ENCODE data around the gene RNF123.

Gene RNF123

DNA sequence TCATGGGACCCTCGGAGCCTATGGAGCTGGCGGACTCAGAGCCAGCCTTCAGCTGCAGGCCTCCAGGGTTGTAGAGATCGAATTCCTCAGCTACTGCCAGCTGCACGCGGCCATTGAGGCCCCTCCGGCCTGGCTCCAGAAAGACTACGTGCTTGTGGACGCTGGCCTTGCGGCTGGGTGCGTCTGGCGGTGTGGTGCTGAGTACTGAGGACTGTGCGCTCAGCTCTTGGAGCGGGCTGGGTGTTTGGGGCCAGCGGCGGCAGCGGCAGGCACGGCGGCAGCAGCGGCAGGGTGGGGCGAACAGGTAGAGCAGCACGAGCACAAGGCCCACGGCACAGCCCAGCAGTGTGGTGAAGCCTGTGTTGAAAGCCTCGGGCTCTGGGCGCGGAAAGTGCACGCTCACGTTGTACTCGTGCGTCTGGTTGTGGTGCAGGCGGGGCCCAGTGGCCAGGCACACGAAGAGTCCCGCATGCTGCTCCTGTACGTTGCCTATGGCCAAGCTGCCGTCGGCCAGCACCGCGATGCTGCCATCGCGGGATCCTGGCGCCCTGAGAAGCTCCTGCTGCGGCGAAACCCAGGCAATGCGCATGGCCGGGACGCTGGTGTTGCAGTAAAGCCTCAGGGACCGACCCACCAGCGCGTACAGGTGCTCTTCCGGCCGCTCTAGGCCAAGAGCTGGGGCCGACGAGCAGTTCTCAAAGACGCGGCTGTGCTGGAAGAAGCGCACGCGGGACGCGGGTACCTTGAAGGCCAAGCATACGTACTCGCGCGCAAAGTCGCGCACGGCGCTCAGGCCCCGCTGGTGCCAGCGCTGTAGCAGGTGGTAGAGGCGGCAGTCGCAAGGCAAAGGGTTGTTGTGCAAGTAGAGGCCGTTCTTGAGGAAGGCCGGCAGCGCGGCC lies 28.9 kb downstream of the RNF123 start:
- H3K27me3 ChIP-seq (ENCODE audit: insufficient read depth, low read depth): no peaks in the 10 kb centered on the region
- no peak overlapping the region for H3K4me2 ChIP-seq
- no peaks in the 10 kb centered on the region for H4K20me1 ChIP-seq (ENCODE audit: insufficient read depth)
- H3K9ac ChIP-seq: no peak overlapping the region
- no peaks in the 10 kb centered on the region for H3K36me3 ChIP-seq (ENCODE audit: insufficient read depth)
- no peak overlapping the region for H2AFZ ChIP-seq (ENCODE audit: low read depth)
- no peak overlapping the region for H3K4me3 ChIP-seq (IDR thresholded peaks at IDR 0.05; ENCODE audit: insufficient read depth, low read depth, low read length)
- TF ChIP-seq, protein P1, sequence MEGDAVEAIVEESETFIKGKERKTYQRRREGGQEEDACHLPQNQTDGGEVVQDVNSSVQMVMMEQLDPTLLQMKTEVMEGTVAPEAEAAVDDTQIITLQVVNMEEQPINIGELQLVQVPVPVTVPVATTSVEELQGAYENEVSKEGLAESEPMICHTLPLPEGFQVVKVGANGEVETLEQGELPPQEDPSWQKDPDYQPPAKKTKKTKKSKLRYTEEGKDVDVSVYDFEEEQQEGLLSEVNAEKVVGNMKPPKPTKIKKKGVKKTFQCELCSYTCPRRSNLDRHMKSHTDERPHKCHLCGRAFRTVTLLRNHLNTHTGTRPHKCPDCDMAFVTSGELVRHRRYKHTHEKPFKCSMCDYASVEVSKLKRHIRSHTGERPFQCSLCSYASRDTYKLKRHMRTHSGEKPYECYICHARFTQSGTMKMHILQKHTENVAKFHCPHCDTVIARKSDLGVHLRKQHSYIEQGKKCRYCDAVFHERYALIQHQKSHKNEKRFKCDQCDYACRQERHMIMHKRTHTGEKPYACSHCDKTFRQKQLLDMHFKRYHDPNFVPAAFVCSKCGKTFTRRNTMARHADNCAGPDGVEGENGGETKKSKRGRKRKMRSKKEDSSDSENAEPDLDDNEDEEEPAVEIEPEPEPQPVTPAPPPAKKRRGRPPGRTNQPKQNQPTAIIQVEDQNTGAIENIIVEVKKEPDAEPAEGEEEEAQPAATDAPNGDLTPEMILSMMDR (conservative IDR thresholded peaks at IDR 0.05; ENCODE audit: low read depth, low read length): no peak
- H3K79me2 ChIP-seq (ENCODE audit: insufficient read depth, low read depth): peaks cover 6% of the 10 kb centered on the region; the same call in 1 of the 2 replicates
- H3K27ac ChIP-seq: no peak overlapping the region
- peaks cover 4% of the 10 kb centered on the region for H3K4me1 ChIP-seq (ENCODE audit: low read depth, poor library complexity, severe bottlenecking)

DNA sequence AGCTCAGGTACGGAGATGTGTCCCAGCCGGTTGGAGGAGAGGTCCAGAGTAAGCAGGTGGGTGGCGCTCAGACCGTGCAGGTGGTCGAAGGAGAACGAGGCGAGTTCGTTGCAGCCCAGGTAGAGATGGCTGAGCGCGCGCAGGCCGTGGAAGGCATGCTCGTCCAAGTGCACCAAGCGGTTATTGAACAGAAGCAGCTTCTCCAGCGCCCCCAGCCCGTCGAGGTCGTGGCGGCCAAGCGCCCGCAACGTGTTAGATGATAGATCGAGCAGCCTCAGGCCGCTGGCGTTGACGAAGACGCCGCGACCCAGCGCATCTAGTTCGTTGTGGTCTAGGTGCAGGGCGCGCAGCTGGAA lies 29.5 kb downstream of the RNF123 start:
- Histone ChIP-seq H3K27me3 (ENCODE audit: insufficient read depth, low read depth) (no peaks in the 10 kb centered on the region), H3K9ac (no peak overlapping the region), H3K4me3 (IDR thresholded peaks at IDR 0.05; ENCODE audit: insufficient read depth, low read depth, low read length) (no peak overlapping the region), H3K4me1 (ENCODE audit: low read depth, poor library complexity, severe bottlenecking) (peaks cover 4% of the 10 kb centered on the region), H3K27ac (no peak overlapping the region), H2AFZ (ENCODE audit: low read depth) (no peak overlapping the region), H3K4me2 (no peak overlapping the region), H3K36me3 (ENCODE audit: insufficient read depth) (no peaks in the 10 kb centered on the region), H4K20me1 (ENCODE audit: insufficient read depth) (no peaks in the 10 kb centered on the region), H3K79me2 (ENCODE audit: insufficient read depth, low read depth) (peaks cover 9% of the 10 kb centered on the region; the same call in 1 of the 2 replicates)
- TF ChIP-seq, protein P1 (conservative IDR thresholded peaks at IDR 0.05; ENCODE audit: low read depth, low read length): no peak

DNA sequence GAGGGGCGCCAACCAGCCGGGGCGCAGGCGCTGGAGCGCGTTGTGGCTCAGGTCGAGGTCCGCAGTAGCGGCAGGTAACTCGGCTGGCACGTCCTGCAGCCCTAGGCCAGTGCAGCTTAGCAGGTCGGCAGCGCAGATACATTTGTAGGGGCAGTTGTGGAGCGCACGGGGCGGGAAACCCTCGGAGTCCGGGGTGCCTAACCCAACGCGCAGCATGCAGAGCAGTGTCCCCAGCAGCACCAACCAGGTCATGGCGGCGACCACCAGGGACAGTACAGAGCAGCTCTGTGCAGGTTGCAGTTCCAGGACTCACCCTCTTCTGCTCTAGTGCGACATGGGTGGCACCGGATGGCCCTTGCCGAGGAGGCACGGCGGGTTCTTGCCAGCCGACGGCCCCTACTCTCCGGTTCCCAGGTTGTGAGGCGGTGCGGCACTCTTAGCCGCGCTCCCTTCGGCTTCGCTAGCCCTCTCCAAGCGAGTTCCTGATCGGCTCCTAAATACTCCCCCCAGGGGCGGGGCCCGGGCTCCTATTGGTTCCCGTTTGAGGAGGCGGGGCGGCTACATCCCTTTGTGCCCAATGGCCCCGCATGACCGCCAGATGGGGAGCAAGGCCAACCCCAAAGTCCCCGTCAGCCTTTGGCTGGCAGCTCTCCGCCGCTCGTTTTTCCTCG lies 30.0 kb downstream of the RNF123 start, which contains the start of gene AMIGO3:
Gene AMIGO3, minus strand, starts transcription at position 471 of the 671 bp plus-strand sequence. Its CDS starts 219 bp downstream, at position 252.
- H4K20me1 ChIP-seq (ENCODE audit: insufficient read depth): no peaks in the 10 kb centered on the region
- peaks cover 6% of the 10 kb centered on the region for H3K4me1 ChIP-seq (ENCODE audit: low read depth, poor library complexity, severe bottlenecking)
- H3K9ac ChIP-seq: no peak within 1 kb of the TSS
- peaks cover 9% of the 10 kb centered on the region; the same call in 1 of the 2 replicates for H3K79me2 ChIP-seq (ENCODE audit: insufficient read depth, low read depth)
- no peak within 1 kb of the TSS for H2AFZ ChIP-seq (ENCODE audit: low read depth)
- no peak within 1 kb of the TSS for H3K4me3 ChIP-seq (IDR thresholded peaks at IDR 0.05; ENCODE audit: insufficient read depth, low read depth, low read length)
- H3K27me3 ChIP-seq (ENCODE audit: insufficient read depth, low read depth): no peaks in the 10 kb centered on the region
- TF ChIP-seq, protein P1 (conservative IDR thresholded peaks at IDR 0.05; ENCODE audit: low read depth, low read length): no peak
- H3K36me3 ChIP-seq (ENCODE audit: insufficient read depth): no peaks in the 10 kb centered on the region
- H3K27ac ChIP-seq: no peak within 1 kb of the TSS
- H3K4me2 ChIP-seq: no peak within 1 kb of the TSS

DNA sequence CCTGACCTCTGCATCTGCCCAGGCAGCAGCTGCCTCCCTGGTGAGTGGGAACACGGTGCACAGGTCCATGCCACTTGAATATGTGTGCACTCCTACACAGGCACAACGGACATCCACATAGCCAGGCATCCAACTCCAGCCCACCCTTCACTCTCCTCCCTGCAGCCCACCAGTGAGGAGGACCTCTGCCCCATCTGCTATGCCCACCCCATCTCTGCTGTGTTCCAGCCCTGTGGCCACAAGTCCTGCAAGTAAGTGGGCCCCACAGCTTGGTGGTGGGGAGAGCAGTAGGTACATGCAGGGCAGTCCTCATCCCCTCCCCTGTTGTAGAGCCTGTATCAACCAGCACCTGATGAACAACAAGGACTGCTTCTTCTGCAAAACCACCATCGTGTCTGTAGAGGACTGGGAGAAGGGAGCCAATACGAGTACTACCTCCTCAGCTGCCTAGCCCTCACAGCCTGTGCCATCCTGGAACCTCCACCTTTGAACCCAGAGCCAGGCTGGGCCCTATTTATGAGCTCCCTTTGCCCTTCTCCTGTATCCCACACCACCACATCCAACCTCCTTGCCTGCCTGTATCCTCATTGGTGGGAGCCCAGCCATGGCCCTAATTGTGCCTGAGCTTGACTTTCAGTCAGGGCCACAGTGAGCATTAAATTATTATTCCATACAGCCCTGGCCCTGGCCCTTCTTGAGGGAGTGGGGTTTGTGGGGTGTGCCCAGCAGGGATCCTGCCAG lies 31.7 kb downstream of the RNF123 start:
- Histone ChIP-seq H3K4me2 (no peak overlapping the region), H3K79me2 (ENCODE audit: insufficient read depth, low read depth) (peaks cover 9% of the 10 kb centered on the region; the same call in 1 of the 2 replicates), H4K20me1 (ENCODE audit: insufficient read depth) (no peaks in the 10 kb centered on the region), H2AFZ (ENCODE audit: low read depth) (no peak overlapping the region), H3K27me3 (ENCODE audit: insufficient read depth, low read depth) (no peaks in the 10 kb centered on the region), H3K36me3 (ENCODE audit: insufficient read depth) (no peaks in the 10 kb centered on the region), H3K27ac (no peak overlapping the region), H3K4me1 (ENCODE audit: low read depth, poor library complexity, severe bottlenecking) (peaks cover 14% of the 10 kb centered on the region), H3K4me3 (IDR thresholded peaks at IDR 0.05; ENCODE audit: insufficient read depth, low read depth, low read length) (no peak overlapping the region), H3K9ac (no peak overlapping the region)
- TF ChIP-seq, protein P1 (conservative IDR thresholded peaks at IDR 0.05; ENCODE audit: low read depth, low read length): no peak

Data from KMS-11 (cell line).